SK-N-SH treated with all-trans-retinoic acid at 6 μM for 48 hours (cell line): ENCODE results near the gene GNAI1.
A peak's percentile ranks its signal among the peaks of the same experiment; 100 is the strongest.

Source experiments
- ATAC-seq: fragments of 200-7000 bp; cut with Tn5 transposase; 3 replicates; pipeline ENCODE4 v1.9.1; 2020; ENCODE audit warnings: mild to moderate bottlenecking, moderate library complexity
- ARNTL ChIP-seq: fragments of 450-650 bp; formaldehyde crosslinking; IDR thresholded peaks from 2 replicates; pipeline ENCODE4 v1.5.0; 2020; ENCODE audit warnings: low read depth, mild to moderate bottlenecking, moderate library complexity, borderline replicate concordance
- BACH2 ChIP-seq: fragments of 250-450 bp; sonication (Bioruptor Pico); IDR thresholded peaks from 2 replicates; pipeline ENCODE4 v1.9.0; 2021; ENCODE audit warnings: mild to moderate bottlenecking, borderline replicate concordance
- CSDC2 ChIP-seq: fragments of 250-450 bp; sonication (Bioruptor Pico); IDR thresholded peaks from 2 replicates; pipeline ENCODE4 v1.5.0; 2020; ENCODE audit warnings: mild to moderate bottlenecking, moderate library complexity
- CSRNP3 ChIP-seq: fragments of 250-450 bp; sonication (Bioruptor Pico); IDR thresholded peaks from 2 replicates; pipeline ENCODE4 v1.5.1; 2021; ENCODE audit warnings: mild to moderate bottlenecking, moderate library complexity
- ESRRG ChIP-seq: fragments of 250-450 bp; sonication (Bioruptor Pico); IDR thresholded peaks from 2 replicates; pipeline ENCODE4 v1.6.1; 2021; ENCODE audit warnings: mild to moderate bottlenecking
- GLIS3 ChIP-seq: fragments of 250-450 bp; sonication (Bioruptor Pico); IDR thresholded peaks from 2 replicates; pipeline ENCODE4 v1.5.0; 2020; ENCODE audit warnings: mild to moderate bottlenecking, moderate library complexity
- ISL1 ChIP-seq: fragments of 250-450 bp; sonication (Bioruptor Pico); IDR thresholded peaks from 2 replicates; pipeline ENCODE4 v2.1.2; 2022; ENCODE audit warnings: mild to moderate bottlenecking, moderate library complexity
- OSR1 ChIP-seq: fragments of 250-450 bp; sonication (Bioruptor Pico); IDR thresholded peaks from 2 replicates; pipeline ENCODE4 v1.8.0; 2022; ENCODE audit warnings: moderate library complexity, mild to moderate bottlenecking, inconsistent platforms
- PPARA ChIP-seq: fragments of 250-450 bp; sonication (Bioruptor Pico); IDR thresholded peaks from 2 replicates; pipeline ENCODE4 v1.5.0; 2020; ENCODE audit warnings: mild to moderate bottlenecking, borderline replicate concordance
- RARB ChIP-seq: fragments of 250-450 bp; sonication (Bioruptor Pico); IDR thresholded peaks from 2 replicates; pipeline ENCODE4 v1.8.0; 2021; ENCODE audit warnings: mild to moderate bottlenecking, moderate library complexity
- SNAI2 ChIP-seq: fragments of 250-450 bp; sonication (Bioruptor Pico); IDR thresholded peaks from 2 replicates; pipeline ENCODE4 v1.5.0; 2020; ENCODE audit warnings: mild to moderate bottlenecking, moderate library complexity
- TCF4 ChIP-seq: fragments of 250-450 bp; sonication (Bioruptor Pico); IDR thresholded peaks from 2 replicates; pipeline ENCODE4 v1.8.0; 2021; ENCODE audit warnings: mild to moderate bottlenecking, moderate library complexity, borderline replicate concordance
- TOX ChIP-seq: fragments of 250-450 bp; sonication (Bioruptor Pico); IDR thresholded peaks from 2 replicates; pipeline ENCODE4 v1.8.0; 2021; ENCODE audit warnings: mild to moderate bottlenecking, moderate library complexity, borderline replicate concordance
- ZC3H10 ChIP-seq: fragments of 250-450 bp; sonication (Bioruptor Pico); IDR thresholded peaks from 2 replicates; pipeline ENCODE4 v1.5.1; 2021; ENCODE audit warnings: mild to moderate bottlenecking, moderate library complexity
- ZFP3 ChIP-seq: fragments of 250-450 bp; sonication (Bioruptor Pico); IDR thresholded peaks from 2 replicates; pipeline ENCODE4 v1.5.0; 2020; ENCODE audit warnings: mild to moderate bottlenecking, moderate library complexity
- ZFP30 ChIP-seq: fragments of 450-650 bp; formaldehyde crosslinking; IDR thresholded peaks from 2 replicates; pipeline ENCODE4 v1.5.0; 2022; ENCODE audit warnings: mild to moderate bottlenecking, moderate library complexity
- ZNF565 ChIP-seq: fragments of 450-650 bp; formaldehyde crosslinking; conservative IDR thresholded peaks from 2 replicates; pipeline ENCODE4 v1.5.0; 2020; ENCODE audit warnings: low read depth, mild to moderate bottlenecking, moderate library complexity
- ZNF70 ChIP-seq: fragments of 450-650 bp; formaldehyde crosslinking; IDR thresholded peaks from 2 replicates; pipeline ENCODE4 v1.5.0; 2020; ENCODE audit warnings: mild to moderate bottlenecking, moderate library complexity
- ZNF8 ChIP-seq: fragments of 450-650 bp; formaldehyde crosslinking; IDR thresholded peaks from 2 replicates; pipeline ENCODE4 v1.5.0; 2020; ENCODE audit warnings: mild to moderate bottlenecking, moderate library complexity
- TF ChIP-seq, protein P1 (sequence below): fragments of 250-450 bp; sonication (Bioruptor Pico); IDR thresholded peaks from 2 replicates; pipeline ENCODE4 v1.5.0; 2020; ENCODE audit warnings: mild to moderate bottlenecking, moderate library complexity
- TF ChIP-seq, protein P2 (sequence below): fragments of 250-450 bp; sonication (Bioruptor Pico); IDR thresholded peaks from 2 replicates; pipeline ENCODE4 v1.5.1; 2020; ENCODE audit warnings: low read depth, mild to moderate bottlenecking, moderate library complexity
- TF ChIP-seq, protein P3 (sequence below): fragments of 250-450 bp; sonication (Bioruptor Pico); IDR thresholded peaks from 2 replicates; pipeline ENCODE4 v1.8.0; 2020; ENCODE audit warnings: mild to moderate bottlenecking, moderate library complexity, borderline replicate concordance
- TF ChIP-seq, protein P4 (sequence below): fragments of 250-450 bp; sonication (Bioruptor Pico); IDR thresholded peaks from 2 replicates; pipeline ENCODE4 v1.8.0; 2021; ENCODE audit warnings: low read depth, mild to moderate bottlenecking, moderate library complexity, borderline replicate concordance

Gene GNAI1

GRCh38 chr7:80134536-80135308, at the start of gene GNAI1:
Gene GNAI1, plus strand, starts transcription at chr7:80134831. Its CDS starts 330 bp downstream, at chr7:80135161.
- TF ChIP-seq ZNF70 (CRISPR knock-in tag): no peak
- TF ChIP-seq SNAI2: no peak
- TF ChIP-seq, protein P1, sequence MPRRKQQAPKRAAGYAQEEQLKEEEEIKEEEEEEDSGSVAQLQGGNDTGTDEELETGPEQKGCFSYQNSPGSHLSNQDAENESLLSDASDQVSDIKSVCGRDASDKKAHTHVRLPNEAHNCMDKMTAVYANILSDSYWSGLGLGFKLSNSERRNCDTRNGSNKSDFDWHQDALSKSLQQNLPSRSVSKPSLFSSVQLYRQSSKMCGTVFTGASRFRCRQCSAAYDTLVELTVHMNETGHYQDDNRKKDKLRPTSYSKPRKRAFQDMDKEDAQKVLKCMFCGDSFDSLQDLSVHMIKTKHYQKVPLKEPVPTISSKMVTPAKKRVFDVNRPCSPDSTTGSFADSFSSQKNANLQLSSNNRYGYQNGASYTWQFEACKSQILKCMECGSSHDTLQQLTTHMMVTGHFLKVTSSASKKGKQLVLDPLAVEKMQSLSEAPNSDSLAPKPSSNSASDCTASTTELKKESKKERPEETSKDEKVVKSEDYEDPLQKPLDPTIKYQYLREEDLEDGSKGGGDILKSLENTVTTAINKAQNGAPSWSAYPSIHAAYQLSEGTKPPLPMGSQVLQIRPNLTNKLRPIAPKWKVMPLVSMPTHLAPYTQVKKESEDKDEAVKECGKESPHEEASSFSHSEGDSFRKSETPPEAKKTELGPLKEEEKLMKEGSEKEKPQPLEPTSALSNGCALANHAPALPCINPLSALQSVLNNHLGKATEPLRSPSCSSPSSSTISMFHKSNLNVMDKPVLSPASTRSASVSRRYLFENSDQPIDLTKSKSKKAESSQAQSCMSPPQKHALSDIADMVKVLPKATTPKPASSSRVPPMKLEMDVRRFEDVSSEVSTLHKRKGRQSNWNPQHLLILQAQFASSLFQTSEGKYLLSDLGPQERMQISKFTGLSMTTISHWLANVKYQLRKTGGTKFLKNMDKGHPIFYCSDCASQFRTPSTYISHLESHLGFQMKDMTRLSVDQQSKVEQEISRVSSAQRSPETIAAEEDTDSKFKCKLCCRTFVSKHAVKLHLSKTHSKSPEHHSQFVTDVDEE (CRISPR knock-in tag): no peak
- no peak for TF ChIP-seq ZC3H10 (CRISPR knock-in tag)
- TF ChIP-seq ISL1 (CRISPR knock-in tag): 0 out of 2 replicates have a peak, but pooled peaks have one; percentile 2
- no peak for TF ChIP-seq BACH2 (CRISPR knock-in tag)
- no peak for TF ChIP-seq TOX
- no peak for TF ChIP-seq ESRRG (CRISPR knock-in tag)
- no peak for TF ChIP-seq PPARA (CRISPR knock-in tag)
- TF ChIP-seq RARB: no peak
- peak; percentile 58; the same call in 1 of the 2 replicates for TF ChIP-seq ARNTL (CRISPR knock-in tag)
- TF ChIP-seq ZFP30 (CRISPR knock-in tag): no peak
- no peak for TF ChIP-seq CSRNP3 (CRISPR knock-in tag)
- TF ChIP-seq, protein P2, sequence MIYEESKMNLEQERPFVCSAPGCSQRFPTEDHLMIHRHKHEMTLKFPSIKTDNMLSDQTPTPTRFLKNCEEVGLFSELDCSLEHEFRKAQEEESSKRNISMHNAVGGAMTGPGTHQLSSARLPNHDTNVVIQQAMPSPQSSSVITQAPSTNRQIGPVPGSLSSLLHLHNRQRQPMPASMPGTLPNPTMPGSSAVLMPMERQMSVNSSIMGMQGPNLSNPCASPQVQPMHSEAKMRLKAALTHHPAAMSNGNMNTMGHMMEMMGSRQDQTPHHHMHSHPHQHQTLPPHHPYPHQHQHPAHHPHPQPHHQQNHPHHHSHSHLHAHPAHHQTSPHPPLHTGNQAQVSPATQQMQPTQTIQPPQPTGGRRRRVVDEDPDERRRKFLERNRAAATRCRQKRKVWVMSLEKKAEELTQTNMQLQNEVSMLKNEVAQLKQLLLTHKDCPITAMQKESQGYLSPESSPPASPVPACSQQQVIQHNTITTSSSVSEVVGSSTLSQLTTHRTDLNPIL (CRISPR knock-in tag): no peak
- TF ChIP-seq ZFP3 (CRISPR knock-in tag): peak; percentile 47; the same call in 1 of the 2 replicates
- TF ChIP-seq, protein P3, sequence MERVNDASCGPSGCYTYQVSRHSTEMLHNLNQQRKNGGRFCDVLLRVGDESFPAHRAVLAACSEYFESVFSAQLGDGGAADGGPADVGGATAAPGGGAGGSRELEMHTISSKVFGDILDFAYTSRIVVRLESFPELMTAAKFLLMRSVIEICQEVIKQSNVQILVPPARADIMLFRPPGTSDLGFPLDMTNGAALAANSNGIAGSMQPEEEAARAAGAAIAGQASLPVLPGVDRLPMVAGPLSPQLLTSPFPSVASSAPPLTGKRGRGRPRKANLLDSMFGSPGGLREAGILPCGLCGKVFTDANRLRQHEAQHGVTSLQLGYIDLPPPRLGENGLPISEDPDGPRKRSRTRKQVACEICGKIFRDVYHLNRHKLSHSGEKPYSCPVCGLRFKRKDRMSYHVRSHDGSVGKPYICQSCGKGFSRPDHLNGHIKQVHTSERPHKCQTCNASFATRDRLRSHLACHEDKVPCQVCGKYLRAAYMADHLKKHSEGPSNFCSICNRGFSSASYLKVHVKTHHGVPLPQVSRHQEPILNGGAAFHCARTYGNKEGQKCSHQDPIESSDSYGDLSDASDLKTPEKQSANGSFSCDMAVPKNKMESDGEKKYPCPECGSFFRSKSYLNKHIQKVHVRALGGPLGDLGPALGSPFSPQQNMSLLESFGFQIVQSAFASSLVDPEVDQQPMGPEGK (CRISPR knock-in tag): peak; percentile 91; the same call in 1 of the 2 replicates
- 0 out of 2 replicates have a peak, but pooled peaks have one; percentile 59 for TF ChIP-seq GLIS3 (CRISPR knock-in tag)
- TF ChIP-seq TCF4 (CRISPR knock-in tag): no peak
- TF ChIP-seq, protein P4, sequence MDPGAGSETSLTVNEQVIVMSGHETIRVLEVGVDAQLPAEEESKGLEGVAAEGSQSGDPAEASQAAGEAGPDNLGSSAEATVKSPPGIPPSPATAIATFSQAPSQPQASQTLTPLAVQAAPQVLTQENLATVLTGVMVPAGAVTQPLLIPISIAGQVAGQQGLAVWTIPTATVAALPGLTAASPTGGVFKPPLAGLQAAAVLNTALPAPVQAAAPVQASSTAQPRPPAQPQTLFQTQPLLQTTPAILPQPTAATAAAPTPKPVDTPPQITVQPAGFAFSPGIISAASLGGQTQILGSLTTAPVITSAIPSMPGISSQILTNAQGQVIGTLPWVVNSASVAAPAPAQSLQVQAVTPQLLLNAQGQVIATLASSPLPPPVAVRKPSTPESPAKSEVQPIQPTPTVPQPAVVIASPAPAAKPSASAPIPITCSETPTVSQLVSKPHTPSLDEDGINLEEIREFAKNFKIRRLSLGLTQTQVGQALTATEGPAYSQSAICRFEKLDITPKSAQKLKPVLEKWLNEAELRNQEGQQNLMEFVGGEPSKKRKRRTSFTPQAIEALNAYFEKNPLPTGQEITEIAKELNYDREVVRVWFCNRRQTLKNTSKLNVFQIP (CRISPR knock-in tag): no peak; the same call in 1 of the 2 replicates
- TF ChIP-seq ZNF565 (CRISPR knock-in tag): no peak
- 0 out of 2 replicates have a peak, but pooled peaks have one; percentile 26 for TF ChIP-seq ZNF8 (CRISPR knock-in tag)
- no peak for TF ChIP-seq OSR1 (CRISPR knock-in tag)
- 0 out of 2 replicates have a peak, but pooled peaks have one; percentile 23 for TF ChIP-seq CSDC2
- ATAC-seq: peak; percentile 74
